ENCODE measurements around the gene NDST1. TPM values are rescaled to one million over a fixed set of nuclear protein-coding genes. Genes with fewer than 3 reads are reported as not detected.

The NDST1 gene
- total RNA-seq, 8 experiments from 2014 or later, result 12.8 to 46.0 (median 28.5) TPM

DNA sequence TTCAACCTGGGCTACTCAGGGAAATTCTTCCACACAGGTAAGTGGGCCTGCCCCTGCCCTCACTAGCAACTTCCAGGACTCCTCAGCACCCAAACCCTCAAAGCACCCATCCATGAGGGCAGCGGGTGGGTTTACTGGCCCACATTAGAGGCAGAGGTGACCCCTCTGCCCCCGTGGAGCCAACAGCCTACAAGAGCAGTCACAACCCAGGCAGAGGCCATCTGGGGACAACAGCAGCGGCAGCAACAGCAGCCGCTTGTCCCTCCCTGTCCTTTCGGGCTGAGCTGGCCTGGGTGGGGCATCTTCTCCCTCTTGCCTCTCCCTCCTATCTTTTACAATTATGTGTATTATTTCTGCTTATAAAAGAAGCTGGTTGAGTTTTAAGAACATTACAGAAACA, 25.1 kb downstream of the NDST1 start:
- Histone ChIP-seq H3K27ac (no peak overlapping the region), H3K4me3 (no peak overlapping the region), H3K4me1 (replicated peaks in 1 of 2) (no peaks in the 10 kb centered on the region)
- peak in 2 of 8 experiments; percentile 62 to 79 for ATAC-seq (replicated peaks in 6 of 8)
- in situ Hi-C loops (cut with MboI; ENCODE audit: low pct_unique_long_range_greater_than_20kb in 2 of 9, low sequenced_read_pairs in 9 of 9, unreplicated experiment in 9 of 9), result no loop called here
- WGBS, 10 experiments, result 67 to 100% (median 93%) methylated on average over 1 to 4 of the region's 5 CpGs; no CpG with 5 or more reads in 6 of the 10 experiments

DNA sequence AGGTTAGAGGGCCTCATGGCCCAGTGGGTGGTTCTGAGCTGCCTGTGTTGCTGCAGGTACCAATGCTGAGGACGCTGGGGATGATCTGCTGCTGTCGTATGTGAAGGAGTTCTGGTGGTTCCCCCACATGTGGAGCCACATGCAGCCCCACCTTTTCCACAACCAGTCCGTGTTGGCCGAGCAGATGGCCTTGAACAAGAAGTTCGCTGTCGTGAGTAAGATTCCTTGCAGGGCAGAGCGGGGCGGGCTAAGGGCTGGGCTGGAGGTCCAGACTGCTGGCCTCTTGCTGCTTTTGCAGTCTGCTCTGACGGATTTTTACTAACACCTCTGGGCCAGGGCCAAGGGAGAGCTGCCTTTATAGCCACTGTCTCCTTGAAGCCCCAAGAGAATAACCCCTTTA, 26.9 kb downstream of the NDST1 start:
- 80 to 100% (median 97%) methylated on average over 1 to 3 of the region's 9 CpGs; no CpG with 5 or more reads in 4 of the 10 experiments for WGBS, 10 experiments
- no peak overlapping the region for H3K27ac ChIP-seq
- ATAC-seq (replicated peaks in 6 of 8), result no peak
- H3K4me1 ChIP-seq (replicated peaks in 1 of 2), result no peaks in the 10 kb centered on the region
- in situ Hi-C loops (cut with MboI; ENCODE audit: low pct_unique_long_range_greater_than_20kb in 2 of 9, low sequenced_read_pairs in 9 of 9, unreplicated experiment in 9 of 9), result no loop called here
- H3K4me3 ChIP-seq, result no peak overlapping the region

GRCh38 chr5:150535611-150536010, 27.7 kb downstream of the NDST1 start:
- H3K27ac ChIP-seq, result no peak overlapping the region
- in situ Hi-C loops (cut with MboI; ENCODE audit: low pct_unique_long_range_greater_than_20kb in 2 of 9, low sequenced_read_pairs in 9 of 9, unreplicated experiment in 9 of 9), result no loop called here

GRCh38 chr5:150538007-150538917, 30.3 kb downstream of the NDST1 start:
- H3K27ac ChIP-seq, result no peak overlapping the region
- peak in 2 of 8 experiments; percentile 26 to 79 for ATAC-seq (replicated peaks in 6 of 8)
- in situ Hi-C loops (cut with MboI; ENCODE audit: low pct_unique_long_range_greater_than_20kb in 2 of 9, low sequenced_read_pairs in 9 of 9, unreplicated experiment in 9 of 9), result no loop called here
- H3K4me3 ChIP-seq, result no peak overlapping the region
- no peaks in the 10 kb centered on the region for H3K4me1 ChIP-seq (replicated peaks in 1 of 2)
- 77 to 100% (median 100%) methylated on average over 1 to 5 of the region's 8 CpGs; no CpG with 5 or more reads in 4 of the 10 experiments for WGBS, 10 experiments

More at GRCh38 chr5:150535611-150536010, 27.7 kb downstream of the NDST1 start:
- Histone ChIP-seq H3K4me3 (no peak overlapping the region), H3K4me1 (replicated peaks in 1 of 2) (no peaks in the 10 kb centered on the region)
- no peak for ATAC-seq (replicated peaks in 6 of 8)
- 90 to 97% (median 93%) methylated on average over 2 to 11 of the region's 14 CpGs; no CpG with 5 or more reads in 7 of the 10 experiments for WGBS, 10 experiments

DNA sequence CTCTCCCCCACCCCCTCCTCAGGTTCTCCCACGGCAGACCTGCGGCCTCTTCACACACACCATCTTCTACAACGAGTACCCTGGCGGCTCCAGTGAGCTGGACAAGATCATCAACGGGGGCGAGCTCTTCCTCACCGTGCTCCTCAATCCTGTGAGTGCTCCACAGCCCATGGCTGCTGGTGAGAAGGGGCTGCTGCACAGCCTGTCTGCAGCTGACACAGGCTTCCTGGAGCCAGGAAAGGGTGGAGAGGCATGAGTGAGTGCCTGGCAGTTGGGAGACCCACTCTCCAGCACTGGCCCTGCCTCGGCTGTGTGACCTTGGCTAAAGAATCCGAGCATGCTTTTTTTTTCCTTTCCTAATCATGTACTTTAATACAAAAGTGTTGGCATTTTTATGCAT, 31.3 kb downstream of the NDST1 start:
- H3K4me3 ChIP-seq, result no peak overlapping the region
- no peak for ATAC-seq (replicated peaks in 6 of 8)
- in situ Hi-C loops (cut with MboI; ENCODE audit: low pct_unique_long_range_greater_than_20kb in 2 of 9, low sequenced_read_pairs in 9 of 9, unreplicated experiment in 9 of 9), result no loop called here
- 80 to 92% (median 83%) methylated on average over 1 to 2 of the region's 9 CpGs; no CpG with 5 or more reads in 4 of the 10 experiments for WGBS, 10 experiments
- H3K27ac ChIP-seq, result no peak overlapping the region
- no peaks in the 10 kb centered on the region for H3K4me1 ChIP-seq (replicated peaks in 1 of 2)

DNA sequence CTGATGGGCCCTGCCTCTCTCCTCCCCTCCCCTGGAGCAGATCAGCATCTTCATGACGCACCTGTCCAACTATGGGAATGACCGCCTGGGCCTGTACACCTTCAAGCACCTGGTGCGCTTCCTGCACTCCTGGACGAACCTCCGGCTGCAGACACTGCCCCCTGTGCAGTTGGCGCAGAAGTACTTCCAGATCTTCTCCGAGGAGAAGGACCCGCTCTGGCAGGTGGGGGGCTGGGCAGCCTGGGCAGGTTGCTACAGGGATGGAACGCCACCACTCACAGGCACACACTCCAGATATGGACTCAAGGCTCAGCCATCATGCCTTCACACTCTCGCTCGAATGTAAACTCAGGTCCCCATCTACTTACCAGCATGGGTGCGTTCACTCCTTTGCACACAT, 32.1 kb downstream of the NDST1 start:
- no peak overlapping the region for H3K4me3 ChIP-seq
- no peak for ATAC-seq (replicated peaks in 6 of 8)
- H3K27ac ChIP-seq, result no peak overlapping the region
- H3K4me1 ChIP-seq (replicated peaks in 1 of 2), result no peaks in the 10 kb centered on the region
- in situ Hi-C loops (cut with MboI; ENCODE audit: low pct_unique_long_range_greater_than_20kb in 2 of 9, low sequenced_read_pairs in 9 of 9, unreplicated experiment in 9 of 9), result loop anchor here in 1 of 9 experiments (10.0 kb wide), 1 partner anchor 75 kb away; no protein-coding TSS in a partner anchor
- WGBS, 10 experiments, result 70 to 100% (median 96%) methylated on average over 2 to 5 of the region's 12 CpGs; no CpG with 5 or more reads in 6 of the 10 experiments

GRCh38 chr5:150540615-150541396, 32.9 kb downstream of the NDST1 start:
- WGBS, 10 experiments, result 20 to 100% (median 98%) methylated on average over 2 to 13 of the region's 15 CpGs; no CpG with 5 or more reads in 2 of the 10 experiments
- ATAC-seq (replicated peaks in 6 of 8), result peak in 2 of 8 experiments; percentile 57 to 72
- H3K27ac ChIP-seq, result no peak overlapping the region
- H3K4me1 ChIP-seq (replicated peaks in 1 of 2), result no peaks in the 10 kb centered on the region
- no peak overlapping the region for H3K4me3 ChIP-seq
- in situ Hi-C loops (cut with MboI; ENCODE audit: low pct_unique_long_range_greater_than_20kb in 2 of 9, low sequenced_read_pairs in 9 of 9, unreplicated experiment in 9 of 9), result loop anchor here in 1 of 9 experiments (10.0 kb wide), 1 partner anchor 76 kb away; no protein-coding TSS in a partner anchor

DNA sequence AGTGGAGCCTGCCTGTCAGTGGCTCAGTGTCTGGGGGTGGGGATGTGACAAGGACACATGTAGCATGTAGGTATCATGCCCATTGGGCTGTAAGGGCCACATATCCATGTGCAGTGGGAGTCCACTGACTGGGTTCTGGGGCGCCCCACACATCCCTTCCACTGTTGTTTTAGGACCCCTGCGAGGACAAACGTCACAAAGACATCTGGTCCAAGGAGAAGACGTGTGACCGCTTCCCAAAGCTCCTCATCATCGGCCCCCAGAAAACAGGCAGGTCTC, 33.4 kb downstream of the NDST1 start:
- Histone ChIP-seq H3K4me1 (replicated peaks in 1 of 2) (no peaks in the 10 kb centered on the region), H3K27ac (no peak overlapping the region), H3K4me3 (no peak overlapping the region)
- in situ Hi-C loops (cut with MboI; ENCODE audit: low pct_unique_long_range_greater_than_20kb in 2 of 9, low sequenced_read_pairs in 9 of 9, unreplicated experiment in 9 of 9), result loop anchor here in 1 of 9 experiments (10.0 kb wide), 1 partner anchor 77 kb away; no protein-coding TSS in a partner anchor
- WGBS, 10 experiments, result 98 to 100% (median 100%) methylated on average over 1 to 5 of the region's 6 CpGs; no CpG with 5 or more reads in 6 of the 10 experiments
- ATAC-seq (replicated peaks in 6 of 8), result no peak

GRCh38 chr5:150541895-150542294, 34.0 kb downstream of the NDST1 start:
- in situ Hi-C loops (cut with MboI; ENCODE audit: low pct_unique_long_range_greater_than_20kb in 2 of 9, low sequenced_read_pairs in 9 of 9, unreplicated experiment in 9 of 9), result loop anchor here in 1 of 9 experiments (10.0 kb wide), 1 partner anchor 77 kb away; no protein-coding TSS in a partner anchor
- Histone ChIP-seq H3K4me3 (no peak overlapping the region), H3K27ac (no peak overlapping the region), H3K4me1 (replicated peaks in 1 of 2) (no peaks in the 10 kb centered on the region)
- peak in 1 of 8 experiments; percentile 63 for ATAC-seq (replicated peaks in 6 of 8)

GRCh38 chr5:150542933-150543445, 35.1 kb downstream of the NDST1 start:
- in situ Hi-C loops (cut with MboI; ENCODE audit: low pct_unique_long_range_greater_than_20kb in 2 of 9, low sequenced_read_pairs in 9 of 9, unreplicated experiment in 9 of 9), result loop anchor here in 1 of 9 experiments (10.0 kb wide), 1 partner anchor 78 kb away; no protein-coding TSS in a partner anchor
- Histone ChIP-seq H3K27ac (peak overlapping the region in 1 of 2 donors; percentile 52), H3K4me1 (replicated peaks in 1 of 2) (no peaks in the 10 kb centered on the region), H3K4me3 (no peak overlapping the region)
- ATAC-seq (replicated peaks in 6 of 8), result peak in 1 of 8 experiments; percentile 31
- WGBS, 10 experiments, result 20 to 100% (median 75%) methylated on average over 1 to 8 of the region's 12 CpGs; no CpG with 5 or more reads in 4 of the 10 experiments

DNA sequence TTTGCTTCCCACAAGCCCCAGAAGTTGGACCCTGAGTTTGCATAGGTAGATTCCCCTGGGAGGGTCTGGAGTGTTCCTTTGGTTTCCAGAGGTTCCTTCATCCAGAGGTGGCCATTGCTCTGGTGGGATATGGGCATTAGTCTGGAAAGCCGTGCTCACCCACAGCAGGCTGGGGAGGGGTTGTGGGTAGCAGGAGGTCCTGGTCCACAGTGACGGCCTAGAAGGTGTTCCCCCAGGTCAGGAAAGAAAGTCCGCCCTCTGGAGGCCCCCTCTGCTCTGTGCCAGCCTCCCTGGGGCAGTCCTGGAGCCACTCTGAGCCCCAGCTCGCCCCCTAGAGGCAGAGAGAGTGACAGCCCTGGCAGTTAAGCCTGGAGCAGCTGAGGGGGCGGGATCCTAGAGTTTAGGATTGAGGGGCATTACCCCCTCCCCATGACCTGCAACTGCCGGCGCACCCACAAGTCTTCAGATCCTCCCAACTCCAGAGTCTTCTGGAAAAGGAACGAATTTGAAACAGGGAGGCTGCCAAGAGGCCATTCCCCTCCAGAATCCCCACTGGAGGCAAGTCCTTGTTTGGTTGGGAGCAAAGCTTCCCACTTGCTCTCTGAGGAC, 36.8 kb downstream of the NDST1 start:
- in situ Hi-C loops (cut with MboI; ENCODE audit: low pct_unique_long_range_greater_than_20kb in 2 of 9, low sequenced_read_pairs in 9 of 9, unreplicated experiment in 9 of 9), result loop anchor here in 1 of 9 experiments (10.0 kb wide), 1 partner anchor 80 kb away; no protein-coding TSS in a partner anchor
- ATAC-seq (replicated peaks in 6 of 8), result peak; percentile 72 to 98 (median 83)
- Histone ChIP-seq H3K27ac (no peak overlapping the region), H3K4me3 (no peak overlapping the region), H3K4me1 (replicated peaks in 1 of 2) (no peaks in the 10 kb centered on the region)
- 42 to 50% (median 50%) methylated on average over 1 to 2 of the region's 8 CpGs; no CpG with 5 or more reads in 6 of the 10 experiments for WGBS, 10 experiments

GRCh38 chr5:150545246-150545645, 37.3 kb downstream of the NDST1 start:
- 65 to 100% (median 91%) methylated on average over 1 to 8 of the region's 13 CpGs; no CpG with 5 or more reads in 4 of the 10 experiments for WGBS, 10 experiments
- ATAC-seq (replicated peaks in 6 of 8), result no peak
- Histone ChIP-seq H3K4me1 (replicated peaks in 1 of 2) (no peaks in the 10 kb centered on the region), H3K4me3 (no peak overlapping the region), H3K27ac (no peak overlapping the region)
- in situ Hi-C loops (cut with MboI; ENCODE audit: low pct_unique_long_range_greater_than_20kb in 2 of 9, low sequenced_read_pairs in 9 of 9, unreplicated experiment in 9 of 9), result loop anchor here in 1 of 9 experiments (10.0 kb wide), 1 partner anchor 80 kb away; no protein-coding TSS in a partner anchor

Measured in motor neuron (in vitro differentiated cells).